Right lobe of liver (tissue), 6 donors: Measurements from ENCODE around the gene LRPAP1. TPM values are rescaled to one million over a fixed set of nuclear protein-coding genes. Genes with fewer than 3 reads are reported as not detected.

ENCODE experiments used
- ATAC-seq, 4 donors: fragments of 200-7000 bp; cut with Tn5 transposase; one replicate each; pipeline ENCODE4 v1.9.1; 2020; ENCODE audit warnings: mild to moderate bottlenecking in 4 of 4, moderate library complexity in 4 of 4
- DNase-seq, 3 donors: peaks; one replicate each; pipeline ENCODE4 v3.0.0-alpha.2; 2020
- H3K27ac ChIP-seq, 3 donors: fragments of 200-600 bp; one replicate each; pipeline ENCODE4 v1.8.0; 2022
- H3K27me3 ChIP-seq, 2 donors: fragments of 200-600 bp; one replicate each; pipeline ENCODE4 v1.8.0; 2022
- H3K36me3 ChIP-seq, 4 donors: fragments of 200-600 bp; sonication (generic) in 1 of 4; one replicate each; pipeline versions ENCODE4 v1.5.1 to v1.8.0; 2017 to 2022; ENCODE audit warnings: control low read depth in 1 of 4
- H3K4me1 ChIP-seq, 4 donors: fragments of 200-600 bp; sonication (generic) in 1 of 4; one replicate each; pipeline versions ENCODE4 v1.5.1 to v1.8.0; 2017 to 2022; ENCODE audit warnings: control low read depth in 1 of 4
- H3K4me3 ChIP-seq, 3 donors: fragments of 200-600 bp; one replicate each; pipeline ENCODE4 v1.8.0; 2022
- H3K9me3 ChIP-seq, 4 donors: fragments of 200-600 bp; sonication (generic) in 1 of 4; one replicate each; pipeline versions ENCODE4 v1.5.1 to v1.8.0; 2017 to 2022; ENCODE audit warnings: control low read depth in 1 of 4
- POLR2A ChIP-seq: fragments of 450-650 bp; IDR thresholded peaks from one replicate; pipeline ENCODE4 v1.6.1; 2017; ENCODE audit warnings: antibody characterized with exemption, mild to moderate bottlenecking
- WGBS: methylation state at CpG from one replicate; pipeline ENCODE4 v1.1.6; 2018; ENCODE audit warnings: low coverage, low lambda C conversion rate; ENCODE audit not compliant: insufficient coverage; ENCODE audit errors: missing lambda C conversion rate; 5-methylcytosine and 5-hydroxymethylcytosine counted together
- intact Hi-C, 2 donors: fragments of 100-400 bp; cut with DNase I; formaldehyde crosslinking; loops; one replicate each; pipeline versions ENCODE4 v1.11.2 to v1.14.1; 2022
- total RNA-seq, 6 experiments: library from RNA; depleted of rRNA in 2 of 6; stranded (reverse); fragments of >200 nt in 2 of 6; fragmentation: NEBNext Ultra II Directional in 3 of 6; extraction: Animal tissue kit (Norgen Biotek cat#: 25700) in 3 of 6; gene quantifications; one replicate each; pipeline versions ENCODE4 v1.1.0 to v1.2.4, GENCODE V29; 2016 to 2023
- TF ChIP-seq, protein P1 (sequence below), 4 donors: fragments of 200-600 bp in 3 of 4; fragments of 450-650 bp in 1 of 4; IDR thresholded peaks; one replicate each; pipeline versions ENCODE4 v1.5.1 to v1.8.0; 2016 to 2022; ENCODE audit warnings: antibody characterized with exemption in 4 of 4, mild to moderate bottlenecking in 2 of 4
- donor health status: DM: no; HTN: yes; CAD: no.
- donor health status: DM: no; HTN: no; CAD: no.
- donor health status: DM: no; HTN: no; CAD: no.
- donor health status: DM: no; HTN: yes; CAD: no.
- donor health status: DM: no; HTN: yes; CAD: no.

LRPAP1 gene
- total RNA-seq, 6 experiments from 2014 or later, result 63.4 to 108 (median 85.3) TPM

- H3K4me3 ChIP-seq, result no peak overlapping the region
- H3K9me3 ChIP-seq, result no peaks in the 10 kb centered on the region
- H3K27me3 ChIP-seq, result no peaks in the 10 kb centered on the region
- no peak overlapping the region for H3K27ac ChIP-seq
- no peaks in the 10 kb centered on the region for H3K36me3 ChIP-seq
- intact Hi-C loops, result no loop called here
- TF ChIP-seq, protein P1, sequence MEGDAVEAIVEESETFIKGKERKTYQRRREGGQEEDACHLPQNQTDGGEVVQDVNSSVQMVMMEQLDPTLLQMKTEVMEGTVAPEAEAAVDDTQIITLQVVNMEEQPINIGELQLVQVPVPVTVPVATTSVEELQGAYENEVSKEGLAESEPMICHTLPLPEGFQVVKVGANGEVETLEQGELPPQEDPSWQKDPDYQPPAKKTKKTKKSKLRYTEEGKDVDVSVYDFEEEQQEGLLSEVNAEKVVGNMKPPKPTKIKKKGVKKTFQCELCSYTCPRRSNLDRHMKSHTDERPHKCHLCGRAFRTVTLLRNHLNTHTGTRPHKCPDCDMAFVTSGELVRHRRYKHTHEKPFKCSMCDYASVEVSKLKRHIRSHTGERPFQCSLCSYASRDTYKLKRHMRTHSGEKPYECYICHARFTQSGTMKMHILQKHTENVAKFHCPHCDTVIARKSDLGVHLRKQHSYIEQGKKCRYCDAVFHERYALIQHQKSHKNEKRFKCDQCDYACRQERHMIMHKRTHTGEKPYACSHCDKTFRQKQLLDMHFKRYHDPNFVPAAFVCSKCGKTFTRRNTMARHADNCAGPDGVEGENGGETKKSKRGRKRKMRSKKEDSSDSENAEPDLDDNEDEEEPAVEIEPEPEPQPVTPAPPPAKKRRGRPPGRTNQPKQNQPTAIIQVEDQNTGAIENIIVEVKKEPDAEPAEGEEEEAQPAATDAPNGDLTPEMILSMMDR (IDR thresholded peaks at IDR 0.05), result no peak
- TF ChIP-seq POLR2A, result no peak
- 86% methylated on average over 3 of the region's 20 CpGs for WGBS
- no peak for ATAC-seq
- H3K4me1 ChIP-seq, result no peaks in the 10 kb centered on the region
- DNase-seq, result no peak
Observed at GRCh38 chr4:3489451-3489962, 42.7 kb downstream of the LRPAP1 start.

- DNase-seq, result no peak
- Histone ChIP-seq H3K27ac (no peak overlapping the region), H3K4me3 (no peak overlapping the region), H3K36me3 (no peaks in the 10 kb centered on the region), H3K9me3 (no peaks in the 10 kb centered on the region), H3K4me1 (no peaks in the 10 kb centered on the region), H3K27me3 (no peaks in the 10 kb centered on the region)
- ATAC-seq, result no peak
- whole genome bisulfite sequencing, result no CpG with 5 or more reads among the region's 11 CpGs
- intact Hi-C loops, result no loop called here
- TF ChIP-seq, protein P1 (IDR thresholded peaks at IDR 0.05), result no peak
- TF ChIP-seq POLR2A, result no peak
Observed at GRCh38 chr4:3488820-3489219, 43.4 kb downstream of the LRPAP1 start.

- Histone ChIP-seq H3K4me3 (no peak overlapping the region), H3K9me3 (no peaks in the 10 kb centered on the region), H3K27ac (no peak overlapping the region), H3K36me3 (no peaks in the 10 kb centered on the region), H3K4me1 (no peaks in the 10 kb centered on the region), H3K27me3 (no peaks in the 10 kb centered on the region)
- WGBS, result 100% methylated on average over 1 of the region's 7 CpGs
- TF ChIP-seq POLR2A, result no peak
- TF ChIP-seq, protein P1 (IDR thresholded peaks at IDR 0.05), result no peak
- ATAC-seq (no peak), DNase-seq (no peak)
- intact Hi-C loops, result no loop called here
Observed at GRCh38 chr4:3487861-3488260, 44.4 kb downstream of the LRPAP1 start.

DNA sequence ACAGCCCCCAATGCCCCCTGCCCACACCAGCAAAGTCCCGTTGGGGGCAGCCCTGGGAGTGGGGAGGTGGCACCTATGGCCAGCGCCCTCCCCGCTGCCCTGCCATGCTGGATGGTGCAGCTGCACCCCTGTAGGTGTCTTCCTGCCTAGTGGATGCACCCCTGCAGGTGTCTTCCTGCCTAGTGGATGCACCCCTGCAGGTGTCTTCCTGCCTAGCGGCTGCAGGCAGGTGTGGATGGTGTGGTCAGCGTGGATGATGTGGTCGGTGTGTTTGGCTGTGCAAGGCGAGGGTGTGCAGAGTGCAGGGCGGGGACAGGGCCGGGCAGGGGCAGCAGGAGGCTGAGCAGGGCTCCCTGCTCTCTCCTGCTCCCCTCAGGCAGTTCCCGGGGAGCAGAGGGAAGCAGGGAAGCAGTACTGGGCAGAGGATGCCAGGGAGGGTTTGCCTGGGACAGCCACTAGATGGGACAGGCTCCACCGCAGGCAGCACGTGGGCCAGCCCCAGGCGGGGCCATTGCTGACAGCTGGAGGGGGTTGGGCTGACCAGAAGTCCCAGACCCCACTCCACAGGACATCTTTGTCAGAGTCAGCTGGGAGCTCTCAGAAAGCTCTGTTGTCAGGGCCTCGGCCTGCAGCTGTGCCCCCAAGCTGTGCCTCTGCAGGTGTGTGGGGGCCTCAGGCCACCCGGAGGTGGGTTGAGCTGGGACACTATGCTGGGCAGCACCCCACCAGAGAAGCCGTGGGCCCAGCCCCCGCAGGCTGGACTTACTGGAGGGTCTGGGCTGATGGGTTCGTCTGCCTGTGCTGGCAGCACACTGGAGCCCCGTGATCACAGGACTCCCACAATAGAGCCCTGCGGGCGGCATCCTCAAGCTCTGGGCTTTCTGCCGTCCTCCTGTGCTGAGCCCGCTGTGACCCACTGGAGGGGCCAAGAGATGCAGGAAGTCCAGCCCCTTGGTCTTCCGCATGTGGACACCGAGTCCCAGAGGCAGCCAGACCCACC lies 45.4 kb downstream of the LRPAP1 start:
- TF ChIP-seq, protein P1 (IDR thresholded peaks at IDR 0.05), result no peak
- TF ChIP-seq POLR2A, result no peak
- intact Hi-C loops, result no loop called here
- Histone ChIP-seq H3K9me3 (no peaks in the 10 kb centered on the region), H3K4me3 (no peak overlapping the region), H3K36me3 (no peaks in the 10 kb centered on the region), H3K4me1 (no peaks in the 10 kb centered on the region), H3K27me3 (no peaks in the 10 kb centered on the region), H3K27ac (no peak overlapping the region)
- 63% methylated on average over 3 of the region's 25 CpGs for WGBS
- ATAC-seq (no peak), DNase-seq (no peak)
